Smooth muscle cell (in vitro differentiated cells): ENCODE results near the gene KLHL18. TPM values are rescaled to one million over a fixed set of nuclear protein-coding genes. Genes with fewer than 3 reads are reported as not detected.

Experiments used
- DNase-seq: peaks from one replicate; lab custom pipeline; 2025; ENCODE audit not compliant: unreplicated experiment; lab: John Stamatoyannopoulos, UW
- H2AFZ ChIP-seq: fragments of 200-600 bp; sonication (generic); 2 replicates; pipeline ENCODE4 v1.6.0; 2016; ENCODE audit warnings: antibody characterized with exemption, low read depth, mild to moderate bottlenecking
- H3F3A ChIP-seq: fragments of 200-600 bp; sonication (generic); 2 replicates; pipeline ENCODE4 v1.6.0; 2017; ENCODE audit warnings: antibody characterized with exemption, low read depth
- H3K27ac ChIP-seq: fragments of 200-600 bp; sonication (generic); 2 replicates; pipeline ENCODE4 v1.5.1; 2016; ENCODE audit warnings: low read depth, mild to moderate bottlenecking
- H3K27me3 ChIP-seq: fragments of 200-600 bp; sonication (generic); 2 replicates; pipeline ENCODE4 v1.6.1; 2016; ENCODE audit warnings: low read depth, mild to moderate bottlenecking
- H3K36me3 ChIP-seq: fragments of 200-600 bp; sonication (generic); 2 replicates; pipeline ENCODE4 v1.5.1; 2016; ENCODE audit warnings: low read depth
- H3K4me1 ChIP-seq: fragments of 200-600 bp; sonication (generic); 2 replicates; pipeline ENCODE4 v1.5.1; 2016; ENCODE audit warnings: low read depth
- H3K4me2 ChIP-seq: fragments of 200-600 bp; sonication (generic); 2 replicates; pipeline ENCODE4 v1.6.0; 2016; ENCODE audit warnings: mild to moderate bottlenecking
- H3K4me3 ChIP-seq: fragments of 200-600 bp; sonication (generic); 2 replicates; pipeline ENCODE4 v1.5.1; 2016; ENCODE audit warnings: mild to moderate bottlenecking
- H3K79me2 ChIP-seq: fragments of 200-600 bp; sonication (generic); 2 replicates; pipeline ENCODE4 v1.6.0; 2016; ENCODE audit warnings: low read depth, mild to moderate bottlenecking
- H3K9ac ChIP-seq: fragments of 200-600 bp; sonication (generic); 2 replicates; pipeline ENCODE4 v1.6.0; 2016; ENCODE audit warnings: low read depth
- H3K9me3 ChIP-seq: fragments of 200-600 bp; sonication (generic); replicated peaks from 2 replicates; pipeline ENCODE4 v1.5.1; 2016; ENCODE audit warnings: low read depth
- H4K20me1 ChIP-seq: fragments of 200-600 bp; sonication (generic); 2 replicates; pipeline ENCODE4 v1.6.0; 2016; ENCODE audit warnings: low read depth
- WGBS: methylation state at CpG from one replicate; pipeline ENCODE4 v1.1.7; 2016; ENCODE audit warnings: low lambda C conversion rate; 5-methylcytosine and 5-hydroxymethylcytosine counted together
- polyA plus RNA-seq: library from polyadenylated mRNA; unstranded; fragments of >200 nt; fragmentation: Nextera tagmentation; extraction: Ambion mirVana; gene quantifications from 2 replicates; pipeline ENCODE4 v1.2.1, GENCODE V29; 2016
- total RNA-seq: library from RNA; depleted of rRNA; stranded (reverse); fragments of >200 nt; gene quantifications from 2 replicates; pipeline ENCODE4 v1.2.3, GENCODE V29; 2014
- TF ChIP-seq, protein P1 (sequence below): fragments of 200-600 bp; sonication (generic); IDR thresholded peaks from 2 replicates; pipeline ENCODE4 v1.5.1; 2017; ENCODE audit warnings: borderline replicate concordance, mild to moderate bottlenecking, antibody characterized with exemption; ENCODE audit not compliant: insufficient read depth, poor library complexity, severe bottlenecking

The KLHL18 gene
- total and polyA plus RNA-seq, 2 experiments from 2014 or later = 17.6 to 17.8 TPM

- Histone ChIP-seq H3K4me2 (no peak overlapping the region), H3F3A (no peaks in the 10 kb centered on the region), H3K27me3 (no peaks in the 10 kb centered on the region), H3K79me2 (no peaks in the 10 kb centered on the region), H3K9me3 (no peaks in the 10 kb centered on the region), H3K4me3 (no peak overlapping the region), H3K4me1 (no peaks in the 10 kb centered on the region), H3K27ac (no peak overlapping the region), H4K20me1 (no peaks in the 10 kb centered on the region), H3K9ac (no peak overlapping the region), H2AFZ (no peak overlapping the region), H3K36me3 (no peaks in the 10 kb centered on the region)
- WGBS = 94% methylated on average over 3 of the region's 3 CpGs
- TF ChIP-seq, protein P1, sequence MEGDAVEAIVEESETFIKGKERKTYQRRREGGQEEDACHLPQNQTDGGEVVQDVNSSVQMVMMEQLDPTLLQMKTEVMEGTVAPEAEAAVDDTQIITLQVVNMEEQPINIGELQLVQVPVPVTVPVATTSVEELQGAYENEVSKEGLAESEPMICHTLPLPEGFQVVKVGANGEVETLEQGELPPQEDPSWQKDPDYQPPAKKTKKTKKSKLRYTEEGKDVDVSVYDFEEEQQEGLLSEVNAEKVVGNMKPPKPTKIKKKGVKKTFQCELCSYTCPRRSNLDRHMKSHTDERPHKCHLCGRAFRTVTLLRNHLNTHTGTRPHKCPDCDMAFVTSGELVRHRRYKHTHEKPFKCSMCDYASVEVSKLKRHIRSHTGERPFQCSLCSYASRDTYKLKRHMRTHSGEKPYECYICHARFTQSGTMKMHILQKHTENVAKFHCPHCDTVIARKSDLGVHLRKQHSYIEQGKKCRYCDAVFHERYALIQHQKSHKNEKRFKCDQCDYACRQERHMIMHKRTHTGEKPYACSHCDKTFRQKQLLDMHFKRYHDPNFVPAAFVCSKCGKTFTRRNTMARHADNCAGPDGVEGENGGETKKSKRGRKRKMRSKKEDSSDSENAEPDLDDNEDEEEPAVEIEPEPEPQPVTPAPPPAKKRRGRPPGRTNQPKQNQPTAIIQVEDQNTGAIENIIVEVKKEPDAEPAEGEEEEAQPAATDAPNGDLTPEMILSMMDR = no peak
- DNase-seq = no peak
These were observed 23.6 kb upstream of the KLHL18 start for GRCh38 chr3:47259114-47259513.

GRCh38 chr3:47260605-47261004 lies 22.1 kb upstream of the KLHL18 start:
- no peaks in the 10 kb centered on the region for H3F3A ChIP-seq
- H3K4me1 ChIP-seq = no peaks in the 10 kb centered on the region
- no peak overlapping the region for H3K9ac ChIP-seq
- TF ChIP-seq, protein P1 = no peak
- no peaks in the 10 kb centered on the region for H3K9me3 ChIP-seq
- 78% methylated on average over 4 of the region's 4 CpGs for WGBS
- no peaks in the 10 kb centered on the region for H4K20me1 ChIP-seq
- no peak overlapping the region for H3K4me2 ChIP-seq
- no peaks in the 10 kb centered on the region for H3K36me3 ChIP-seq
- DNase-seq = no peak
- H3K27me3 ChIP-seq = no peaks in the 10 kb centered on the region
- no peak overlapping the region for H2AFZ ChIP-seq
- H3K4me3 ChIP-seq = no peak overlapping the region
- H3K27ac ChIP-seq = no peak overlapping the region
- no peaks in the 10 kb centered on the region for H3K79me2 ChIP-seq

DNA sequence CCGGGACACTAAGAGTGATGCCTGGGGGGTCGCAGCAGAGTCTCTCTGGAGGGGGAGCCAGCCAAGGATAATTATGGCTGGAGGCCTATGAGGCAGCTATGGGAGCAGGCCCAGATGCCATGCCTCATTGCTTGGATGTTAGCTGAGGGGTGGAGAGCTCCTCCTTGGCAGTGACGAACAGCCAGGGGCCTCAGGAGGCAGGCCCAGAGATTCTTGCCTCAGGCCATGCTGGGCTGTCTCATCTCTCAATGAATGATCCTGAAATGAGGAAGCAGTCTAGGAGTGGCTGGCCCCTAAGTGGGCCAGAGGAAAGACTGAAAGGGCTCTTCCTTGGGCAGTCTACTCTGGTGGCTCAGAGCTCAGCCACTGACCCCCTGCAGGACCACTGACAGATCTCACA lies 21.4 kb upstream of the KLHL18 start:
- TF ChIP-seq, protein P1 = no peak
- no peaks in the 10 kb centered on the region for H3K9me3 ChIP-seq
- DNase-seq = no peak

DNA sequence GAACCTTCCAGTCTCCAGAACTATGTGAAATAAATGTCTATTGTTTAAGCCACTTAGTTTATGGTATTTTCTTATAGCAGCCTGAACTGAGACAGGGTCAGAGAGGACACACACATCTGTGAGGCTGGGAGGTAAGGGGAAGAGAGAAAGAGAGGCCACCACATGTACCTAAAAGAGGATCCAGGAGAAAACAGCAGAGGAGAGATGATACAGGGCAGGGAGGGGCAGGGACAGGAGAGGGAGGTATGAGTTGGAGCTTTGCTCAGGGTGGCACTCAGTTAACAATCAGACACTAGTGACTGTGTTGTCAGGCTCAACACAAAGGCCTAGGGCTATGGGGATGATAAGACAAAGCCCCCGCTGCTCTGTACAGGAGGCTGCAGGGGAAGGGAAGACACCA lies 17.7 kb upstream of the KLHL18 start:
- Histone ChIP-seq H3K4me2 (no peak overlapping the region), H3K9ac (no peak overlapping the region), H3K27me3 (no peaks in the 10 kb centered on the region), H3K4me3 (no peak overlapping the region), H2AFZ (no peak overlapping the region), H3K9me3 (no peaks in the 10 kb centered on the region), H3K4me1 (peaks cover 2% of the 10 kb centered on the region), H3K36me3 (no peaks in the 10 kb centered on the region), H4K20me1 (no peaks in the 10 kb centered on the region), H3F3A (peaks cover 7% of the 10 kb centered on the region), H3K79me2 (no peaks in the 10 kb centered on the region), H3K27ac (no peak overlapping the region)
- no peak for DNase-seq
- TF ChIP-seq, protein P1 = no peak
- WGBS = 92% methylated on average over 1 of the region's 1 CpG

More for the DNA sequence above, 21.4 kb upstream of the KLHL18 start:
- Histone ChIP-seq H3K4me3 (no peak overlapping the region), H4K20me1 (no peaks in the 10 kb centered on the region), H3K36me3 (no peaks in the 10 kb centered on the region), H3K79me2 (no peaks in the 10 kb centered on the region), H3F3A (no peaks in the 10 kb centered on the region), H3K27me3 (no peaks in the 10 kb centered on the region), H3K4me2 (no peak overlapping the region), H2AFZ (no peak overlapping the region), H3K4me1 (no peaks in the 10 kb centered on the region), H3K27ac (no peak overlapping the region), H3K9ac (no peak overlapping the region)
- WGBS = 76% methylated on average over 3 of the region's 3 CpGs
